Thyroid gland (tissue), 4 donors: Measurements from ENCODE around the gene CNTNAP5. TPM values are rescaled to one million over a fixed set of nuclear protein-coding genes. Genes with fewer than 3 reads are reported as not detected.

ENCODE experiments used
- DNase-seq, 2 donors: peaks; one replicate each; pipeline ENCODE4 v3.0.0-alpha.2; 2019
- H3K27ac ChIP-seq, 3 donors: fragments of 200-600 bp; sonication (generic); 1 replicate in 2 of 3; 2 replicates in 1 of 3; pipeline ENCODE4 v1.5.1; 2016 to 2019; ENCODE audit warnings: mild to moderate bottlenecking in 1 of 3, moderate library complexity in 1 of 3
- H3K27me3 ChIP-seq: fragments of 200-600 bp; sonication (generic); one replicate; pipeline ENCODE4 v1.5.1; 2019
- H3K36me3 ChIP-seq, 2 donors: fragments of 200-600 bp; sonication (generic); one replicate each; pipeline ENCODE4 v1.5.1; 2016 to 2019
- H3K4me1 ChIP-seq, 2 donors: fragments of 200-600 bp; sonication (generic); one replicate each; pipeline ENCODE4 v1.5.1; 2017 to 2019
- H3K4me3 ChIP-seq, 3 donors: fragments of 200-600 bp; sonication (generic); replicated peaks in 1 of 3; 1 replicate in 2 of 3; 2 replicates in 1 of 3; pipeline ENCODE4 v1.5.1; 2016; ENCODE audit warnings: mild to moderate bottlenecking in 1 of 3
- H3K9me3 ChIP-seq: fragments of 200-600 bp; sonication (generic); one replicate; pipeline ENCODE4 v1.5.1; 2017
- CTCF ChIP-seq, 6 experiments: fragments of 200-600 bp in 3 of 6; fragments of 450-650 bp in 3 of 6; sonication (generic) in 3 of 6; IDR thresholded peaks; one replicate each; pipeline ENCODE4 v1.5.1; 2016 to 2019; ENCODE audit warnings: antibody characterized with exemption in 6 of 6, mild to moderate bottlenecking in 2 of 6, inconsistent platforms in 1 of 6, moderate library complexity in 1 of 6
- POLR2A ChIP-seq, 2 donors: fragments of 450-650 bp; IDR thresholded peaks; one replicate each; pipeline ENCODE4 v1.6.1; 2017; ENCODE audit warnings: antibody characterized with exemption in 2 of 2, mild to moderate bottlenecking in 2 of 2, moderate library complexity in 1 of 2
- WGBS, 2 donors: methylation state at CpG; one replicate each; pipeline ENCODE4 v1.1.5; 2017; 5-methylcytosine and 5-hydroxymethylcytosine counted together
- intact Hi-C: fragments of 100-400 bp; cut with DNase I; formaldehyde crosslinking; loops from one replicate; pipeline ENCODE4 v1.15.1; 2023
- total RNA-seq, 4 donors: library from RNA; depleted of rRNA; stranded (reverse); fragments of >200 nt; gene quantifications; one replicate each; pipeline ENCODE4 v1.2.3, GENCODE V29; 2016

Gene CNTNAP5
- total RNA-seq, 4 donors from 2014 or later, result not detected

DNA sequence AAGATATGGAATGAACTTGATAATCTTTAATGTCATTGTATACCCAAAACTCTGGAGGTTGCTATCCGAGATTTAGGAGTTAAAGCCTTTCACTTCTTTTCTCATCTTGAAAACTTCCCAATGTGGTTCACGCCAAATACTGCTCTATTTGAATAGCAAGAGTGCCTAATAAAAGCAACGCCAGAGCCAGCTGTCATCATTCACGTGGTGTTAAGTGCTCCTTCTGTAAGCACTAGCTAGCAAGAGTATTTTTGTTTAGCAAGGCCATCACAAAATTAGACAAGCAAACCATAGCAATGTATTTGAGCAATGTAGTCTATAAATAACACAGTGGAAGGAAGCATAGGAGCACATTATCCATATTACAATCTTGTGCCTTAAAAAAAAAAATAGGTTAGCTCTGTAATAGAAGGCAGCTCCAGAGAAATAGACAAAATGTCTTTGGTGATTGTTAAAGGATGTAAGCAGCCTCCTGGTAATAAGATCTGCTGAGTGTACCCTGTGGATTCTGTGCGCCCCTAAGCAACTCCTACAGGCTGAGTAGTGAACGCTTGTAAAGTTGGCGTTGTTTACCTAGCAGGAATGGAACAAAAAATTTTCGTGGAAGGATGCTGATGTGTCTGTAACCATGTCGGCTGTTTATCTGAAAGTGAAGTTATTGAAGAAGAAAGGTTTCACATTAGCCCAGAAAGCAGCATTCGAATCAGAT, 518.0 kb downstream of the CNTNAP5 start:
- Histone ChIP-seq H3K4me1 (peaks cover 0 to 13% of the 10 kb centered on the region in 2 donors), H3K27ac (no peak overlapping the region), H3K27me3 (no peaks in the 10 kb centered on the region), H3K9me3 (no peaks in the 10 kb centered on the region), H3K4me3 (no peak overlapping the region), H3K36me3 (no peaks in the 10 kb centered on the region)
- peak; percentile 55 to 58 for DNase-seq
- TF ChIP-seq CTCF (IDR thresholded peaks at IDR 0.05) (no peak), POLR2A (IDR thresholded peaks at IDR 0.05) (no peak)
- intact Hi-C loops, result no loop called here
- 30 to 33% methylated on average over 10 of the region's 10 CpGs for WGBS, 2 donors

- no peak for DNase-seq
- no peak for TF ChIP-seq CTCF (IDR thresholded peaks at IDR 0.05)
- peaks cover 0 to 9% of the 10 kb centered on the region in 2 donors for H3K4me1 ChIP-seq
- intact Hi-C loops, result no loop called here
- 73 to 81% methylated on average over 3 of the region's 3 CpGs for WGBS, 2 donors
- no peaks in the 10 kb centered on the region for H3K36me3 ChIP-seq
- H3K27ac ChIP-seq, result no peak overlapping the region
- no peaks in the 10 kb centered on the region for H3K9me3 ChIP-seq
- H3K4me3 ChIP-seq, result no peak overlapping the region
- H3K27me3 ChIP-seq, result no peaks in the 10 kb centered on the region
Measured at GRCh38 chr2:124547700-124548099, 522.6 kb downstream of the CNTNAP5 start.

- H3K27me3 ChIP-seq, result no peaks in the 10 kb centered on the region
- no peak overlapping the region for H3K27ac ChIP-seq
- WGBS, 2 donors, result 50 to 53% methylated on average over 6 of the region's 6 CpGs
- no peaks in the 10 kb centered on the region for H3K9me3 ChIP-seq
- intact Hi-C loops, result no loop called here
- H3K4me3 ChIP-seq, result no peak overlapping the region
- no peaks in the 10 kb centered on the region for H3K4me1 ChIP-seq
- H3K36me3 ChIP-seq, result no peaks in the 10 kb centered on the region
- no peak for DNase-seq
- TF ChIP-seq CTCF (IDR thresholded peaks at IDR 0.05), result no peak
- TF ChIP-seq POLR2A (IDR thresholded peaks at IDR 0.05), result no peak
Measured at GRCh38 chr2:124558277-124558905, 533.3 kb downstream of the CNTNAP5 start.

DNA sequence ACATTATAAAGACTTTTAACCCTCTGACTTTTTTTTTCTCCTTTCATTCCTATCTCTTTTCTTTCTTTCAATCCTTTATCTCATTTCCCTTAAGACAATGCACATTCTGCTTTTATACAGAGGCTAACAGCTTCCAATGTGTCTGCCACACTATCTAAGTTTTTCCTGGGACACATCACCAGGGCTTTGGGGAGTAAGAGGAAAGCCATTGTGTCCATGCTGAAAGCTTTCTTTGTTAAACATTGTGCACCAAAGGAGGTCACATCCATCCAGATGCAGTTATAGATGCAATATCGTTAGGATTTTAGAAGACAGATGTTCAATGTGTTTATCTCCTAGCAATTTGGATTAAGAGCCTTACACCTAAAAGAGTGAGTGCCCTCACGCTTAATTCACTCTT, 534.1 kb downstream of the CNTNAP5 start:
- Histone ChIP-seq H3K9me3 (no peaks in the 10 kb centered on the region), H3K27ac (no peak overlapping the region), H3K27me3 (no peaks in the 10 kb centered on the region), H3K4me3 (no peak overlapping the region), H3K4me1 (no peaks in the 10 kb centered on the region), H3K36me3 (no peaks in the 10 kb centered on the region)
- WGBS, 2 donors, result 79 to 83% methylated on average over 2 of the region's 2 CpGs
- intact Hi-C loops, result no loop called here
- no peak for DNase-seq
- TF ChIP-seq CTCF (IDR thresholded peaks at IDR 0.05), result no peak
- no peak for TF ChIP-seq POLR2A (IDR thresholded peaks at IDR 0.05)

- TF ChIP-seq CTCF (IDR thresholded peaks at IDR 0.05) (no peak), POLR2A (IDR thresholded peaks at IDR 0.05) (no peak)
- 64 to 66% methylated on average over 4 of the region's 4 CpGs for WGBS, 2 donors
- Histone ChIP-seq H3K27me3 (no peaks in the 10 kb centered on the region), H3K36me3 (no peaks in the 10 kb centered on the region), H3K9me3 (no peaks in the 10 kb centered on the region), H3K27ac (no peak overlapping the region), H3K4me3 (no peak overlapping the region), H3K4me1 (no peaks in the 10 kb centered on the region)
- DNase-seq, result no peak
- intact Hi-C loops, result no loop called here
Measured at GRCh38 chr2:124560592-124561112, 535.6 kb downstream of the CNTNAP5 start.
